ENCODE data around the gene CAMK1D. TPM values are rescaled to one million over a fixed set of nuclear protein-coding genes. Genes with fewer than 3 reads are reported as not detected.
"Not testable (repeated sequence)": the region's sequence is repeated elsewhere in the genome, so short reads cannot be mapped to it uniquely, and the experiment has no call there.

Gene CAMK1D
- total RNA-seq, 4 donors from 2014 or later: 13.5 to 21.4 (median 15.7) TPM

GRCh38 chr10:12438919-12439692, 89.8 kb downstream of the CAMK1D start:
- in situ Hi-C loops (cut with MboI; ENCODE audit: low pct_ligation_motif_present in 1 of 4, low pct_unique_long_range_greater_than_20kb in 1 of 4, low sequenced_read_pairs in 3 of 4) (no loop called here), intact Hi-C loops (cut with DNase I; ENCODE audit: low total_unique reads) (no loop called here)
- Histone ChIP-seq H3K27ac (peak overlapping the region; percentile 40 to 83 (median 70)), H3K4me3 (no peak overlapping the region), H3K36me3 (no peaks in the 10 kb centered on the region), H3K9me3 (no peaks in the 10 kb centered on the region), H3K27me3 (no peaks in the 10 kb centered on the region), H3K4me1 (peaks cover 4 to 41% (median 13%) of the 10 kb centered on the region in 4 donors)
- 53 to 56% methylated on average over 13 to 16 of the region's 16 CpGs for WGBS, 2 donors (ENCODE audit: low coverage in 1 of 2)
- TF ChIP-seq EP300 (IDR thresholded peaks at IDR 0.05; ENCODE audit: low read depth): no peak
- TF ChIP-seq POLR2A (IDR thresholded peaks at IDR 0.05): no peak
- no peak for TF ChIP-seq POLR2AphosphoS5 (IDR thresholded peaks at IDR 0.05)
- TF ChIP-seq CTCF (IDR thresholded peaks at IDR 0.05): no peak
- DNase-seq: peak; percentile 41

DNA sequence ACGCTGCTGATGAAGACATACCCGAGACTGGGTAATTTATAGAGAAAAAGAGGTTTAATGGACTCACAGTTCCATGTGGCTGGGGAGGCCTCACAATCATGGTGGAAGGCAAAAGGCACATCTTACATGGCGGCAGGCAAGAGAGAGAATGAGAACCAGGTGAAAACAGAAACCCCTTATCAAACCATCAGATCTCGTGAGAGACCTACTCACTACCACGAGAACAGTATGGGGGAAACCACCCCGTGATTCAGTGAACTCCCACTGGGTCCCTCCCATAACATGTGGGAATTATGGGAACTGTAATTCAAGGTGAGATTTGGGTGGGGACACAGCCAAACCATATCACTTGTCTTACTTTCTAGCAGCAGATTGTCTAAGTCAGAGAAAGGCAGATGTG, 90.4 kb downstream of the CAMK1D start:
- peaks cover 3 to 41% (median 15%) of the 10 kb centered on the region in 4 donors for H3K4me1 ChIP-seq
- H3K36me3 ChIP-seq; intact Hi-C loops (cut with DNase I; ENCODE audit: low total_unique reads); H3K9me3 ChIP-seq; H3K27me3 ChIP-seq; in situ Hi-C loops (cut with MboI; ENCODE audit: low pct_ligation_motif_present in 1 of 4, low pct_unique_long_range_greater_than_20kb in 1 of 4, low sequenced_read_pairs in 3 of 4); DNase-seq; H3K4me3 ChIP-seq: not testable (repeated sequence)
- 85 to 100% methylated on average over 2 to 6 of the region's 6 CpGs for WGBS, 2 donors (ENCODE audit: low coverage in 1 of 2)
- peak overlapping the region; percentile 40 to 83 (median 70) for H3K27ac ChIP-seq

DNA sequence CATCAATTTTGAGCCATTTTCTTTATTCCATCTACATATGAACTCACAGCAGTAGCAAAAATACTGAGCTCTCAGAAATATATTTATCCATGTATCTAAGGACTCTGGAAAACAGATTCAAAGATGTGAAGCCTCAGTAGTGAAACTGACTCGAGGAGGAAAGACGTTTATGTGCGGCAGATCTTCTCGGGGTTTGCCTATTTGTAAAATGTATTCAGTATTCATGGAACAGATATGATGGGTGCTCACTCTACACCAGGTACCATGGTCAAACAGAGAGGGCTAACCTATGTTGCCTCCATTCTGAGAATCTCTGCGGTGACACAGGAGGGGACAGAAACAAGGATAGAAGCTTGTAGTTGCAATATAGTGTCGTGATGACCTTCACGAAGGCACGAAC, 93.7 kb downstream of the CAMK1D start:
- WGBS, 2 donors (ENCODE audit: low coverage in 1 of 2): 94% methylated on average over 8 of the region's 8 CpGs
- Histone ChIP-seq H3K27ac (no peak overlapping the region), H3K9me3 (no peaks in the 10 kb centered on the region), H3K4me3 (no peak overlapping the region), H3K36me3 (no peaks in the 10 kb centered on the region), H3K27me3 (no peaks in the 10 kb centered on the region), H3K4me1 (peaks cover 7 to 71% (median 39%) of the 10 kb centered on the region in 4 donors)
- DNase-seq: no peak
- TF ChIP-seq POLR2AphosphoS5 (IDR thresholded peaks at IDR 0.05) (no peak), POLR2A (IDR thresholded peaks at IDR 0.05) (no peak), CTCF (IDR thresholded peaks at IDR 0.05) (no peak), EP300 (IDR thresholded peaks at IDR 0.05; ENCODE audit: low read depth) (no peak)
- in situ Hi-C loops (cut with MboI; ENCODE audit: low pct_ligation_motif_present in 1 of 4, low pct_unique_long_range_greater_than_20kb in 1 of 4, low sequenced_read_pairs in 3 of 4) (no loop called here), intact Hi-C loops (cut with DNase I; ENCODE audit: low total_unique reads) (no loop called here)

DNA sequence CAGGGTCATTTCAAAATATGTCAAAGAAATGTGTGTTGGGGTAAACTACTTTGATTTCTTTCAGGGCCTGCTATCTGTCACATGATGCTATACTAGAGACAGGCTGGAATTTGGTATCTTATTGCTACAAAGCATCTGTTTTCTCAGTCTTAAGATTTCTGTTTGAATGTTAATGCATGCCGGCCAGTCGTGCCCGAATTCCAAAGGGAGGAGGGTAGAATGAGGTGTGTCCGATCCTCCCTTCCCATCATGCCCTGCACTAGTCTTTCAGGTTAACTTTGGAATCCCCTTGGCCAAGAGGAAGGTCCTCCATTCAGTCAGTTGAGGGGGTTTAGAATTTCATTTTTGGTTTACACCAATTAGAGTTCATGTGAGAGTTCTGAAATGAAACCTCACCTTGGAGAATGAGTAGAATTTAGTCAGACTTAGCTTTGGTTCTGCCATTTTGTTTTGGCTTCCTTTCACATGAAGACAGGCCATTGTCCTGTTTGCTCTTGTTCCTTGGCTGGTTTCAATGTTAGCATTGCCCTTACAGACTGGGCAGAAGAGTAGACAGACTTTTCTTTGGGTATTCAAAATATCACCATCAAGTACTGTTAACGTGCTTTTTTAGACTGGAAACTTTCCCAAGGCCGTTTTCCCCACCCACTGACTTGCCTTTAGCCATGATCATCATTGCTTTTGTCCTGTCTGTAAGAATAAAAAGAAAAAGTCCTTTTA, 95.8 kb downstream of the CAMK1D start:
- Histone ChIP-seq H3K9me3 (no peaks in the 10 kb centered on the region), H3K27me3 (no peaks in the 10 kb centered on the region), H3K27ac (peak overlapping the region; percentile 69 to 82 (median 78)), H3K4me1 (peaks cover 12 to 77% (median 40%) of the 10 kb centered on the region in 4 donors), H3K36me3 (no peaks in the 10 kb centered on the region), H3K4me3 (no peak overlapping the region)
- 37 to 43% methylated on average over 5 to 6 of the region's 6 CpGs for WGBS, 2 donors (ENCODE audit: low coverage in 1 of 2)
- intact Hi-C loops (cut with DNase I; ENCODE audit: low total_unique reads) (no loop called here), in situ Hi-C loops (cut with MboI; ENCODE audit: low pct_ligation_motif_present in 1 of 4, low pct_unique_long_range_greater_than_20kb in 1 of 4, low sequenced_read_pairs in 3 of 4) (no loop called here)
- peak; percentile 25 for DNase-seq
- TF ChIP-seq CTCF (IDR thresholded peaks at IDR 0.05): no peak
- TF ChIP-seq POLR2A (IDR thresholded peaks at IDR 0.05): no peak
- no peak for TF ChIP-seq POLR2AphosphoS5 (IDR thresholded peaks at IDR 0.05)
- no peak for TF ChIP-seq EP300 (IDR thresholded peaks at IDR 0.05; ENCODE audit: low read depth)
